GM21423 (cell line): ENCODE data around the gene EHD4.

Source experiments
- ATAC-seq: cut with Tn5 transposase; IDR thresholded peaks from one replicate; pipeline ENCODE4 v1.9.1; 2021; ENCODE audit warnings: mild to moderate bottlenecking, moderate library complexity; ENCODE audit not compliant: unreplicated experiment

Gene EHD4

GRCh38 chr15:41900526-41901380, 71.6 kb downstream of the EHD4 start:
- no peak for ATAC-seq

- ATAC-seq = no peak
Observed at GRCh38 chr15:41899854-41900442, 72.4 kb downstream of the EHD4 start.

GRCh38 chr15:41897363-41897799, 75.0 kb downstream of the EHD4 start:
- ATAC-seq = no peak

- ATAC-seq = no peak
Observed at GRCh38 chr15:41896566-41896965, 75.8 kb downstream of the EHD4 start.

GRCh38 chr15:41895957-41896356, 76.4 kb downstream of the EHD4 start:
- ATAC-seq = no peak

GRCh38 chr15:41895491-41895890, 76.9 kb downstream of the EHD4 start:
- no peak for ATAC-seq

- ATAC-seq = peak; percentile 85
Observed at GRCh38 chr15:41894791-41895463, 77.4 kb downstream of the EHD4 start.

GRCh38 chr15:41894251-41894790, 78.0 kb downstream of the EHD4 start:
- ATAC-seq = no peak

GRCh38 chr15:41893422-41894250, 78.7 kb downstream of the EHD4 start, which contains the start of gene SPTBN5:
Gene SPTBN5, minus strand, starts transcription at chr15:41894053. Its CDS starts 556 bp downstream, at chr15:41893497.
- ATAC-seq = no peak

- ATAC-seq = no peak
Observed at GRCh38 chr15:41892621-41893421, 79.5 kb downstream of the EHD4 start.

- ATAC-seq = no peak
Observed at GRCh38 chr15:41891946-41892345, 80.4 kb downstream of the EHD4 start.

GRCh38 chr15:41891226-41891625, 81.1 kb downstream of the EHD4 start:
- ATAC-seq = no peak

- ATAC-seq = no peak
Observed at GRCh38 chr15:41890050-41890690, 82.2 kb downstream of the EHD4 start.

- ATAC-seq = no peak
Observed at GRCh38 chr15:41888662-41889253, 83.6 kb downstream of the EHD4 start.

- no peak for ATAC-seq
Observed at GRCh38 chr15:41887893-41888292, 84.5 kb downstream of the EHD4 start.

GRCh38 chr15:41887161-41887560, 85.2 kb downstream of the EHD4 start:
- ATAC-seq = no peak

GRCh38 chr15:41886741-41887140, 85.6 kb downstream of the EHD4 start:
- ATAC-seq = no peak

GRCh38 chr15:41885841-41886240, 86.5 kb downstream of the EHD4 start:
- ATAC-seq = no peak

- ATAC-seq = no peak
Observed at GRCh38 chr15:41885321-41885720, 87.0 kb downstream of the EHD4 start.
